Neural cell (in vitro differentiated cells): Measurements from ENCODE around the gene SLC38A4.
"Not testable (repeated sequence)": the region's sequence is repeated elsewhere in the genome, so short reads cannot be mapped to it uniquely, and the experiment has no call there.

Source experiments
- EP300 ChIP-seq: fragments of 450-650 bp; conservative IDR thresholded peaks from 2 replicates; pipeline ENCODE4 v1.6.1; 2014; ENCODE audit warnings: antibody characterized with exemption, mild to moderate bottlenecking, moderate library complexity; ENCODE audit not compliant: poor library complexity, severe bottlenecking
- RAD21 ChIP-seq: fragments of 450-650 bp; conservative IDR thresholded peaks from 2 replicates; pipeline ENCODE4 v1.6.1; 2014; ENCODE audit warnings: antibody characterized with exemption, mild to moderate bottlenecking, moderate library complexity

- not testable (repeated sequence) for TF ChIP-seq EP300, RAD21
Measured at GRCh38 chr12:46742271-46742670, 83.5 kb downstream of the SLC38A4 start.
